Measurements from ENCODE around the gene PDILT. TPM values are rescaled to one million over a fixed set of nuclear protein-coding genes. Genes with fewer than 3 reads are reported as not detected.
A peak's percentile ranks its signal among the peaks of the same experiment; 100 is the strongest.

The PDILT gene
- polyA plus RNA-seq, 3 donors, result 0.11 to 0.19 TPM; not detected in 1

DNA sequence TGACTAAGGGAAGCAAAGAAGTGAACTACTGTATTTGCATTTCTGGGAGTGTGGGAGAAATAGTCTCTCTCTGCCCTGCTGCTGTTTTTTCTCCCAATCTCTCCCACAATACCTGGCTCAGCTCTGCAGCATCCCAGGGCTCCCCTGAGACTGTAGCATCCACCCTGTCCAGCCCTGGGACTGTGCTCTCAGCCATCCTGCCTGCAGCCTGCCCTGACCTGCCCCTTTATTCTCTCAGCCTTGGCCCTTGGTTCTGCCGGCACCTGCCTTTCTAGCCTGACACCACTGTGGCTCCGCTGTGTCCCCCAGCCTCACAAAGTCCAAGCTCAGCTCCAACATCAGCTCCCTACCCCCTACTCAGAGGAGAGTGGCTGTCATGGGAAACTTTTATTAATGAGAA, 1.9 kb downstream of the PDILT start:
- DNase-seq, result no peak

GRCh38 chr16:20401475-20402016, 3.0 kb downstream of the PDILT start:
- no peak for DNase-seq

- no peak for DNase-seq
These were observed 3.5 kb downstream of the PDILT start for GRCh38 chr16:20401066-20401465.

GRCh38 chr16:20399185-20399584, 5.4 kb downstream of the PDILT start:
- no peak for DNase-seq

- no peak for DNase-seq
These were observed 5.9 kb downstream of the PDILT start for GRCh38 chr16:20398603-20399002.

GRCh38 chr16:20397468-20398074, 7.0 kb downstream of the PDILT start:
- no peak for DNase-seq

DNA sequence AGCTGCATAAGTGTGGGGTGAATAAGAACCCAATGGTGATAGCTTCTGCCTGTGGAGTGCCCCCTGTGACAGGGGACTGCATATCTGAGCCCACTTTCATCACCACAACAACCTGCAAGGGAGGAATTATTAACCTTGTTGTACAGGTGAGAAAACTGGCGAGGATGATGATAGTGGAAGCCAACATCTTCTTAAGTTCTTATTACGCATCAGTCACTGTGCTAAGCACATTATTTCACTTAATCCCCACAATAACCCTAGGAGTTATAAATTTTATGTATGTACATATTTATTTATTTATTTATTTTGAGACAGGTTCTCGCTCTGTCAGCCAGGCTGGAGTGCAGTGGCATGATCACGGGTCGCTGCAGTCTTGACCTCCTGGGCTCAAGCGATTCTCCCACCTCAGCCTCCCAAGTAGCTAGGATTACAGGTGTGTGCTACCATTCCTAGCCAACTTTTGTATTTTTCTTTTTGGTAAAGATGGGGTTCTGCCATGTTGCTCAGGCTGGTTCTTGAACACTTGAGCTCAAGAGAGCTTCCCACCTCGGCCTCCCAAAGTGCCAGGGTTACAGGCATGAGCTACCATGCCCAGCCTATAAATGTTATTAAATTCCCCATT, 7.6 kb downstream of the PDILT start:
- DNase-seq, result no peak

DNA sequence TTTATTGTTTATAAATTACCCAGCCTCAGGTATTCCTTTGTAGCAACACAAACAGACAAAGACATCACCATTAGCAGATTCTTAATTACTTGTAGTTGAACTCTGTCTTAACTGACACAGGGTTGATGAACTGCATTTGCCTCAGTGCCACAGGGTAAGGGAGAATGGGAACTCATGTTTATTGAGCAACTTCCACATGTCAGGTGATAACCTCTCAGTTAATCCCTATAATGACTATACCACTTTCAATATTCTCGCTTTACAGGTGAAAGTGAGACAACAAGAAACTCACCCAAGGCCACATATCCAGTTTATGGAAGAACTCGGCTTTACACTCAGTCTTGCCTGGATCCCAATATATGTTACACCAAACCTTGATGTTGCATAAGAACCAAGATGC, 8.6 kb downstream of the PDILT start:
- no peak for DNase-seq

DNA sequence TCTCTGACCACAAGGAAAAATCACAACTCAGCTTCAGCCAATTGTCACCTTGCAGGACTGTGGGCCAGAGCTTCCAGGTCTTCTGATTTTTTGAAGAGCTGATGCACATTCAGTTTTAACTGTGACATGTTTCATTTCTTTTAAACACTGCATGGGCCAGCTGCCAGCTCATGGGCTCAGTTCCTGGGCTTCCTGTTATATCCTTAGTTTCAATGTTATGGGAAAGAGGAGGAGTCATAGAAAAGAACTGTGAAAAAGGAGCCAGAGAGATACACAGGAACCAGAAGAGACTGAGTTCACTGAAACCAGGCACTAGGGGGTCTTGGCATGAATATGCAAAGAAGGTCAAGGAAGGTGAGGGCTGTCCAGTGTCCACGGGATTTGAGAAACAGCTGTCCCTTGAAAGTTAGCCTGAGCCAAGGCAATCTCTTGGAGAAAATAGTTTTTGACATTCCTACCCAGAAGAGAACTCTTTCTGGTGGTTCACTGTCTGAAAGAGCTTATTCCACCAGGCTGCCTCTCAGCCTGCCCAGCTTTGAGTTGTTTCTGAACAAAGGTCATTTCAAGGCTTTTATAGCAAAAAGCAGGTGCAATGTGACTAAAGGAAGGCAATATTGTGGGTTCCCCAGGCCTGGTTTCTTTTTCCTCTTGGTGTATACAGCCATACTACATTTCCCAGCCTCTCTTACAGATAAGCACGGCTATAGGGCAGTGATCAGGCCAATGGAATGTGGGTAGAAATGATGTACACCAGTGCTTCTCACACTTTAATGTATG, 10.5 kb downstream of the PDILT start:
- no peak for DNase-seq

GRCh38 chr16:20391045-20391444, 13.5 kb downstream of the PDILT start:
- DNase-seq, result no peak

- DNase-seq, result no peak
These were observed 15.7 kb downstream of the PDILT start for GRCh38 chr16:20388854-20389253.

- no peak for DNase-seq
These were observed 16.6 kb downstream of the PDILT start for GRCh38 chr16:20387978-20388377.

DNA sequence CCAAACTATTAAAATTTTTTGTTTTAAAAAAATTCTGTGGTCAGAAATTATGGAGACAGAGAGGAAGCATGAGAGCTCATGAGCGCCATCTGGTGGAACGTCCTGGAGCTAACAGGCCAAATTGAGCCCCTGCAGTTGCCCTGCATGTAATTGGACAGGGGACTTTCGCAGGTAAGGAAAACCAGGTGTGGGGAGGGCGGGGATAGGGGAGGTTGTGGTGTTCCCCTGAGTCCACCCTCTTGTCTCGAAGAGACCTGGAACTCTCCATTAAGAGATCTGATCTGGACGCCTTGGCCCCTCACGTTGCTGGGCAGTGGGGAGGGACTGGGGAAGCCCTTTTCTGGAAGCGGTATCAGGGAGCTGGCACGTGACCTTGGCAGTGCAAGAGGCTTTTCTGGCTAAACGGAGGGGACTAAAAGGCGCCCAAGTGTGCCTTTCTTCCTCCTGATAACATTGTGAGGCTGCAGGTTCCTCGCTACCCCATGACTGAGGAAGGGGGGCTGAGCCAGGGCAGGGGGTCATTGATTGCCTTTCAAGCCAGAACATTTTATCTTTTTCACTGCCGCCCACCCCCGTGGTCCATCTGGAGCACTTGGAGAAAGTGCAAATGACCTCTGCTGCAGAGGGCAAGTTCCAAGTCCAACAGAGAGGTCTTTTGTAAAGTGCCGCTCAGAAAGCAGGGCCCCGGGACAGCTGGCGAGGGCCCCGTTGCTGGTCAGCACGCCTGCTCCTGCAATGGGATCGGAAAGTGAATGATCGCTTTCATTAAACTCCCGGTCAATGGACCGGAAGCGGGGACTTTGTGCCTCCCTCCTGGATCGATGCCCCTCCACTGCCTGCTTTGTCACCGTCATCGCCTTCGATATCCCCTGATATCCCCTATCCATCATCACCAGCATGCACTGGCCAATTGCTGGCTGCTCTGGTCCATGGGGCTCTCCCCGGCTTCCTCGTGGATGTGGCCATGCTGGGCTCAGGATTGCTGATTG, 18.4 kb downstream of the PDILT start:
- peak; percentile 37 for DNase-seq

GRCh38 chr16:20383106-20384029, 21.2 kb downstream of the PDILT start:
- DNase-seq, result peak; percentile 67

DNA sequence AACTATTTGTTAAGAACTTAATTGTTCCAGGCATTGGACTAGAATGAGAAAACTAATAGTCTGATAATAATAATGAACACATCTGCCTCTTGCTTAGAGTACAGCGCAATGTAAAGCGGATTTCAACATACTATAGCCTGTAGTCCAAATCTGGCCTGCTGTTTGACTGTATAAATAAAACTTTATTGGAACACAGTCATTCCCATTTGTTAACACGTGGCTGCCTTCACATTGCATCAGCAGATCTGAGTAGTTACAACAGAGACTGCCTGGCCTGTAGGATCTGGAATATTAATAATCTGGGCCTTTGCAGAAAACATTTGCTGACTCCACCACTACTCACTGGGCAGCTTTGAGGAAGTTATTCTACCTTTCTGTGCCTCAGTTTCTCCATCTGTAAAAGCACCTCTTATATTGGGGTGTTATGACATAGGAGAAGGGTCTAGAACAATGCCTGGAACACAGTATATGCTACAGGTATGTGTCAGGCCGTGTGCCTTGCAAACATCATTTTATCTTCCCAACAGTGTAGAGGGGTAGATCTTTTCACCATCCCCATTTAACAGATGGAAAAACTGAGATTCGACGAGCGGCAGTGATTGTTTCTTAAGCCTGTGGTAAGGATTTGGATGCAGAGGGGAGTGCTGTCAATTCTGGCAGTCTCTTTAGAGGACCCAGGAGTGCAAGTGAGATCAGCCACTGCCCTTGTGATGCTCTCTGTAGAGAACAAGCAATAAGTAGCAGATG, 22.2 kb downstream of the PDILT start:
- DNase-seq, result no peak

DNA sequence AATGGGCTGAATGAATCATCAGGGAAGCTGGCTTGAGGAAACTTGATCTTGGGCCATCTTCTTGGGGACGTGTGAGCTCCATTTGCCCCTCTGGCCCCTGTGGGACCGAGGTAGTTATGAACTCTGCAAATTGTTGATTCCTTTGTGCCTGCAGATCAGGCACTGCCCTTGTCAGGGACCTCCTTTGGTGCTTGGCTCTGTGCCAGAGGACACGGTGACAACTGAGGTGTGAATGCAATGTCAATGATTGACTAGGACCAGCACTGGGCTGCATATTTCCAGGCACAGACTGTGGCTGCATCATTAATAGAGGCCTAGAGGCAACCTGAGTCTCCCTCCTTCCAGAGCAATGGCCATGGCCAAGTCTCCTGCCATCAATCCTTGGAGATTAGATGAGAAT, 23.8 kb downstream of the PDILT start:
- peak; percentile 41 for DNase-seq

GRCh38 chr16:20377181-20377580, 27.4 kb downstream of the PDILT start:
- DNase-seq, result no peak

GRCh38 chr16:20372701-20373100, 31.8 kb downstream of the PDILT start:
- no peak for DNase-seq

GRCh38 chr16:20369452-20370054, 35.0 kb downstream of the PDILT start:
- no peak for DNase-seq

All from renal pelvis (tissue), 4 donors.